Breast epithelium (tissue), 4 donors: Measurements from ENCODE around the gene NELL1. TPM values are rescaled to one million over a fixed set of nuclear protein-coding genes. Genes with fewer than 3 reads are reported as not detected.

ENCODE experiments used
- DNase-seq, 2 donors: peaks; one replicate each; pipeline ENCODE4 v3.0.0-alpha.2; 2019; ENCODE audit warnings: low spot score in 2 of 2
- H3K27ac ChIP-seq, 2 donors: fragments of 200-600 bp; sonication (generic) in 1 of 2; one replicate each; pipeline ENCODE4 v1.5.1; 2016 to 2019; ENCODE audit warnings: mild to moderate bottlenecking in 1 of 2
- H3K27me3 ChIP-seq, 2 donors: fragments of 200-600 bp; sonication (generic) in 1 of 2; one replicate each; pipeline versions ENCODE4 v1.5.1 to v1.6.0; 2017 to 2019; ENCODE audit warnings: control low read depth in 1 of 2, mild to moderate bottlenecking in 1 of 2
- H3K36me3 ChIP-seq: fragments of 200-600 bp; one replicate; pipeline ENCODE4 v1.5.1; 2019
- H3K4me1 ChIP-seq, 2 donors: fragments of 200-600 bp; sonication (generic); one replicate each; pipeline ENCODE4 v1.5.1; 2016 to 2019; ENCODE audit warnings: control low read depth in 1 of 2
- H3K4me3 ChIP-seq, 3 donors: fragments of 200-600 bp; sonication (generic); 1 replicate in 2 of 3; 2 replicates in 1 of 3; pipeline ENCODE4 v1.5.1; 2016 to 2019; ENCODE audit warnings: mild to moderate bottlenecking in 3 of 3, moderate library complexity in 2 of 3
- H3K9me3 ChIP-seq, 2 donors: fragments of 200-600 bp; sonication (generic) in 1 of 2; one replicate each; pipeline ENCODE4 v1.5.1; 2016 to 2019; ENCODE audit warnings: control low read depth in 1 of 2
- CTCF ChIP-seq, 3 donors: fragments of 450-650 bp; IDR thresholded peaks; one replicate each; pipeline ENCODE4 v1.5.1; 2016 to 2017; ENCODE audit warnings: antibody characterized with exemption in 3 of 3, mild to moderate bottlenecking in 3 of 3, moderate library complexity in 3 of 3
- POLR2A ChIP-seq: fragments of 450-650 bp; IDR thresholded peaks from one replicate; pipeline ENCODE4 v1.6.1; 2016; ENCODE audit warnings: antibody characterized with exemption, mild to moderate bottlenecking, moderate library complexity
- POLR2AphosphoS5 ChIP-seq, 3 donors: sonication (generic); formaldehyde crosslinking; IDR thresholded peaks; one replicate each; pipeline ENCODE4 v1.6.1; 2017; ENCODE audit warnings: antibody characterized with exemption in 3 of 3
- intact Hi-C: fragments of 100-400 bp; cut with DNase I; formaldehyde crosslinking; loops from one replicate; pipeline ENCODE4 v1.15.1; 2023; ENCODE audit warnings: low total_unique reads
- total RNA-seq, 3 donors: library from RNA; depleted of rRNA; stranded (reverse); fragments of >200 nt; gene quantifications; one replicate each; pipeline ENCODE4 v1.1.0, GENCODE V29; 2016

The NELL1 gene
- total RNA-seq, 3 donors from 2014 or later = 0.15 TPM; not detected in 2

GRCh38 chr11:20729597-20730105 lies 60.3 kb downstream of the NELL1 start:
- no peaks in the 10 kb centered on the region for H3K36me3 ChIP-seq
- no peak for TF ChIP-seq POLR2AphosphoS5 (IDR thresholded peaks at IDR 0.05)
- no peak for TF ChIP-seq POLR2A
- TF ChIP-seq CTCF (IDR thresholded peaks at IDR 0.05) = no peak
- H3K4me1 ChIP-seq = no peaks in the 10 kb centered on the region

DNA sequence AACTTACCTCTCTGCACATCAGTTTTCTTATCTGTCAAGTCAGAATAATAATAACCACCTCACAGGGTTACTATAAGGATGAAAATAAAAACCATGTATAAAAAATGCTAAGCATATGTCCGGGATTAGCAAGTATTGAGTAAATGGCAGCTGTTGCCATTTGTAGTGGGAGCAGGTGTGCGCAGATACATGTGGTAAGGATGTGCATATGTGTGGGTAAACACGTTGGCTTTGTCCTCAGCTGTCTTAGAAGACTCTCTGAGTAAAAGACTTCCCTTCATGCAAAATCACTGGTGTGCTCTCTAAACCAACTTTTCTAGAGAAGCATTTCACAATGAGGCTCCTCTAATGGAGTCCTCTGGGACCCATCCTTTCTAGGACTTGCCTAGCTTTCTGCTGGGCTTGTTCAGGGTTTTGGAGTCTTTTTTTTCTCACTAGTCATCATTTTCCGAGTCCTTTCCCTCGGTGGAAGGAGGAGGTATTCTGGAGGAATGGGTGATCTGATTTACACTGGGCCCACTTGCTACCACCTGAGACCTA lies 62.4 kb downstream of the NELL1 start:
- intact Hi-C loops = no loop called here
- TF ChIP-seq POLR2AphosphoS5 (IDR thresholded peaks at IDR 0.05) = no peak
- TF ChIP-seq CTCF (IDR thresholded peaks at IDR 0.05) = no peak
- no peak for TF ChIP-seq POLR2A

More at GRCh38 chr11:20729597-20730105, 60.3 kb downstream of the NELL1 start:
- peaks cover 0 to 5% of the 10 kb centered on the region in 2 donors for H3K9me3 ChIP-seq
- no peak overlapping the region for H3K4me3 ChIP-seq
- intact Hi-C loops = no loop called here
- no peaks in the 10 kb centered on the region for H3K27me3 ChIP-seq
- DNase-seq = no peak
- no peak overlapping the region for H3K27ac ChIP-seq

GRCh38 chr11:20739107-20739506 lies 69.7 kb downstream of the NELL1 start:
- H3K4me1 ChIP-seq = no peaks in the 10 kb centered on the region
- H3K27ac ChIP-seq = no peak overlapping the region
- no peak for DNase-seq
- H3K9me3 ChIP-seq = no peaks in the 10 kb centered on the region
- TF ChIP-seq CTCF (IDR thresholded peaks at IDR 0.05) = no peak
- no peak for TF ChIP-seq POLR2A
- TF ChIP-seq POLR2AphosphoS5 (IDR thresholded peaks at IDR 0.05) = no peak
- no peaks in the 10 kb centered on the region for H3K27me3 ChIP-seq
- no peaks in the 10 kb centered on the region for H3K36me3 ChIP-seq
- intact Hi-C loops = loop anchor here (1.0 kb wide), 1 partner anchor 18 kb away; no protein-coding TSS in a partner anchor
- no peak overlapping the region for H3K4me3 ChIP-seq

More for the DNA sequence above, 62.4 kb downstream of the NELL1 start:
- no peak for DNase-seq
- Histone ChIP-seq H3K27me3 (no peaks in the 10 kb centered on the region), H3K27ac (no peak overlapping the region), H3K4me1 (no peaks in the 10 kb centered on the region), H3K9me3 (peaks cover 0 to 5% of the 10 kb centered on the region in 2 donors), H3K4me3 (no peak overlapping the region), H3K36me3 (no peaks in the 10 kb centered on the region)

GRCh38 chr11:20739577-20739976 lies 70.2 kb downstream of the NELL1 start:
- Histone ChIP-seq H3K27ac (no peak overlapping the region), H3K9me3 (no peaks in the 10 kb centered on the region), H3K4me1 (no peaks in the 10 kb centered on the region), H3K4me3 (no peak overlapping the region), H3K27me3 (no peaks in the 10 kb centered on the region), H3K36me3 (no peaks in the 10 kb centered on the region)
- intact Hi-C loops = loop anchor here (1.0 kb wide), 1 partner anchor 18 kb away; no protein-coding TSS in a partner anchor
- no peak for TF ChIP-seq POLR2A
- TF ChIP-seq POLR2AphosphoS5 (IDR thresholded peaks at IDR 0.05) = no peak
- TF ChIP-seq CTCF (IDR thresholded peaks at IDR 0.05) = no peak
- no peak for DNase-seq

GRCh38 chr11:20754933-20755332 lies 85.5 kb downstream of the NELL1 start:
- Histone ChIP-seq H3K4me3 (no peak overlapping the region), H3K27ac (no peak overlapping the region), H3K36me3 (no peaks in the 10 kb centered on the region), H3K9me3 (no peaks in the 10 kb centered on the region), H3K27me3 (no peaks in the 10 kb centered on the region), H3K4me1 (no peaks in the 10 kb centered on the region)
- TF ChIP-seq POLR2A (no peak), POLR2AphosphoS5 (IDR thresholded peaks at IDR 0.05) (no peak)
- intact Hi-C loops = no loop called here
- DNase-seq = no peak
